ENCODE data around the gene HSDL2. TPM values are rescaled to one million over a fixed set of nuclear protein-coding genes. Genes with fewer than 3 reads are reported as not detected.
"Not testable (repeated sequence)": the region's sequence is repeated elsewhere in the genome, so short reads cannot be mapped to it uniquely, and the experiment has no call there.

HSDL2 gene
- total and polyA plus RNA-seq, 7 experiments from 2014 or later = 9.2 to 24.6 (median 15.5) TPM

GRCh38 chr9:112360047-112360804, 19.7 kb upstream of the HSDL2 start:
- POLR2A ChIA-PET = interaction anchor here (0.7 kb wide), 1 partner anchor 254 kb away, joined by 3 read pairs; no protein-coding TSS in a partner anchor
- Histone ChIP-seq H3K27ac (ENCODE audit: low read depth, low read length) (no peak overlapping the region), H3K27me3 (ENCODE audit: control insufficient read depth in 2 of 2, insufficient read depth in 2 of 2, low read length in 2 of 2) (no peaks in the 10 kb centered on the region), H3K36me3 (ENCODE audit: control insufficient read depth in 2 of 3, insufficient read depth in 3 of 3, low read length in 3 of 3) (no peaks in the 10 kb centered on the region), H3K4me1 (ENCODE audit: control insufficient read depth in 2 of 2, insufficient read depth in 2 of 2, low read length in 2 of 2) (peaks cover 0 to 4% of the 10 kb centered on the region in 2 donors), H3K9me3 (ENCODE audit: control insufficient read depth in 2 of 3, low read length in 3 of 3) (no peaks in the 10 kb centered on the region), H3K4me3 (ENCODE audit: low read length) (no peak overlapping the region)
- H3K36me3 Mint-ChIP-seq = peaks cover 0 to 1% (median 0%) of the 10 kb centered on the region in 5 donors
- H3K4me1 Mint-ChIP-seq = peaks cover 2 to 6% (median 5%) of the 10 kb centered on the region in 7 donors
- CTCF ChIA-PET = interaction anchor here (0.6 to 5.3 kb wide), 12 partner anchors 20 to 285 kb away, joined by 3 to 42 read pairs (median 6); partner anchors contain the start of gene HSDL2
- H3K9me3 Mint-ChIP-seq = peaks cover 2 to 6% (median 3%) of the 10 kb centered on the region in 11 donors
- intact Hi-C loops (cut with micrococcal nuclease) = loop anchor here in 1 of 2 donors (2.0 kb wide), 1 partner anchor 19 kb away; no protein-coding TSS in a partner anchor
- H3K27ac Mint-ChIP-seq = no peak overlapping the region
- H3K4me3 Mint-ChIP-seq = no peak overlapping the region
- no peak for DNase-seq
- peaks cover 0 to 22% (median 5%) of the 10 kb centered on the region in 5 donors for H3K27me3 Mint-ChIP-seq
- ATAC-seq = no peak

GRCh38 chr9:112361601-112362000, 18.3 kb upstream of the HSDL2 start:
- Histone ChIP-seq H3K36me3 (ENCODE audit: control insufficient read depth in 2 of 3, insufficient read depth in 3 of 3, low read length in 3 of 3) (no peaks in the 10 kb centered on the region), H3K27ac (ENCODE audit: low read depth, low read length) (no peak overlapping the region), H3K4me3 (ENCODE audit: low read length) (no peak overlapping the region), H3K4me1 (ENCODE audit: control insufficient read depth in 2 of 2, insufficient read depth in 2 of 2, low read length in 2 of 2) (peaks cover 0 to 4% of the 10 kb centered on the region in 2 donors), H3K9me3 (ENCODE audit: control insufficient read depth in 2 of 3, low read length in 3 of 3) (no peaks in the 10 kb centered on the region), H3K27me3 (ENCODE audit: control insufficient read depth in 2 of 2, insufficient read depth in 2 of 2, low read length in 2 of 2) (no peaks in the 10 kb centered on the region)
- H3K27ac Mint-ChIP-seq = no peak overlapping the region
- intact Hi-C loops (cut with micrococcal nuclease) = loop anchor here (1.0 to 2.0 kb wide), 9 partner anchors 17 to 762 kb away; partner anchors contain the start of genes PTBP3 (in 1 of the 2) and PTGR1 (in 1 of the 2)
- H3K9me3 Mint-ChIP-seq = peaks cover 6 to 20% (median 8%) of the 10 kb centered on the region in 11 donors
- ChIA-PET POLR2A (no interaction called here), CTCF (interaction anchor here (0.6 to 5.3 kb wide), 14 partner anchors 11 to 751 kb away, joined by 3 to 42 read pairs (median 4); partner anchors contain the start of gene HSDL2)
- H3K27me3 Mint-ChIP-seq = peaks cover 0 to 22% (median 9%) of the 10 kb centered on the region in 5 donors
- peak; percentile 60 for ATAC-seq
- H3K4me3 Mint-ChIP-seq = no peak overlapping the region
- peak in 7 of 9 donors; percentile 16 to 51 (median 40) for DNase-seq
- peaks cover 0 to 4% (median 0%) of the 10 kb centered on the region in 7 donors for H3K4me1 Mint-ChIP-seq
- peaks cover 0 to 4% (median 0%) of the 10 kb centered on the region in 5 donors for H3K36me3 Mint-ChIP-seq

- ChIA-PET POLR2A (no interaction called here), CTCF (interaction anchor here (1.0 kb wide), 1 partner anchor 14 kb away, joined by 4 read pairs; no protein-coding TSS in a partner anchor)
- H3K27ac ChIP-seq (ENCODE audit: low read depth, low read length) = no peak overlapping the region
- peaks cover 0 to 4% (median 0%) of the 10 kb centered on the region in 7 donors for H3K4me1 Mint-ChIP-seq
- H3K4me3 Mint-ChIP-seq = no peak overlapping the region
- H3K27me3 ChIP-seq (ENCODE audit: control insufficient read depth in 2 of 2, insufficient read depth in 2 of 2, low read length in 2 of 2) = no peaks in the 10 kb centered on the region
- no peaks in the 10 kb centered on the region for H3K36me3 ChIP-seq (ENCODE audit: control insufficient read depth in 2 of 3, insufficient read depth in 3 of 3, low read length in 3 of 3)
- intact Hi-C loops (cut with micrococcal nuclease) = no loop called here
- DNase-seq (no peak), ATAC-seq (no peak)
- no peak overlapping the region for H3K4me3 ChIP-seq (ENCODE audit: low read length)
- peaks cover 0 to 4% of the 10 kb centered on the region in 2 donors for H3K4me1 ChIP-seq (ENCODE audit: control insufficient read depth in 2 of 2, insufficient read depth in 2 of 2, low read length in 2 of 2)
- H3K27me3 Mint-ChIP-seq = peaks cover 0 to 22% (median 9%) of the 10 kb centered on the region in 5 donors
- peaks cover 7 to 47% (median 20%) of the 10 kb centered on the region in 11 donors for H3K9me3 Mint-ChIP-seq
- peaks cover 5 to 11% (median 9%) of the 10 kb centered on the region in 5 donors for H3K36me3 Mint-ChIP-seq
- no peak overlapping the region for H3K27ac Mint-ChIP-seq
- H3K9me3 ChIP-seq (ENCODE audit: control insufficient read depth in 2 of 3, low read length in 3 of 3) = peaks cover 0 to 16% (median 0%) of the 10 kb centered on the region in 3 experiments
Measured at GRCh38 chr9:112364761-112365160, 15.1 kb upstream of the HSDL2 start.

- peaks cover 7 to 52% (median 23%) of the 10 kb centered on the region in 11 donors for H3K9me3 Mint-ChIP-seq
- intact Hi-C loops (cut with micrococcal nuclease); H3K4me3 Mint-ChIP-seq; H3K27ac Mint-ChIP-seq; H3K4me3 ChIP-seq (ENCODE audit: low read length); H3K4me1 ChIP-seq (ENCODE audit: control insufficient read depth in 2 of 2, insufficient read depth in 2 of 2, low read length in 2 of 2); H3K4me1 Mint-ChIP-seq; ATAC-seq; H3K27ac ChIP-seq (ENCODE audit: low read depth, low read length); H3K36me3 ChIP-seq (ENCODE audit: control insufficient read depth in 2 of 3, insufficient read depth in 3 of 3, low read length in 3 of 3); DNase-seq; H3K27me3 ChIP-seq (ENCODE audit: control insufficient read depth in 2 of 2, insufficient read depth in 2 of 2, low read length in 2 of 2); CTCF ChIA-PET; POLR2A ChIA-PET: not testable (repeated sequence)
- peaks cover 0 to 22% (median 9%) of the 10 kb centered on the region in 5 donors for H3K27me3 Mint-ChIP-seq
- H3K36me3 Mint-ChIP-seq = peaks cover 5 to 13% (median 10%) of the 10 kb centered on the region in 5 donors
- peaks cover 0 to 17% (median 0%) of the 10 kb centered on the region in 3 experiments for H3K9me3 ChIP-seq (ENCODE audit: control insufficient read depth in 2 of 3, low read length in 3 of 3)
Measured at GRCh38 chr9:112365257-112365656, 14.7 kb upstream of the HSDL2 start.

- peaks cover 0 to 17% (median 0%) of the 10 kb centered on the region in 3 experiments for H3K9me3 ChIP-seq (ENCODE audit: control insufficient read depth in 2 of 3, low read length in 3 of 3)
- Mint-ChIP-seq H3K9me3 (peaks cover 9 to 61% (median 24%) of the 10 kb centered on the region in 11 donors), H3K4me1 (peaks cover 0 to 2% (median 0%) of the 10 kb centered on the region in 7 donors), H3K4me3 (no peak overlapping the region), H3K27me3 (peaks cover 0 to 22% (median 9%) of the 10 kb centered on the region in 5 donors), H3K27ac (no peak overlapping the region), H3K36me3 (peaks cover 10 to 19% (median 13%) of the 10 kb centered on the region in 5 donors)
- no peaks in the 10 kb centered on the region for H3K27me3 ChIP-seq (ENCODE audit: control insufficient read depth in 2 of 2, insufficient read depth in 2 of 2, low read length in 2 of 2)
- no peaks in the 10 kb centered on the region for H3K36me3 ChIP-seq (ENCODE audit: control insufficient read depth in 2 of 3, insufficient read depth in 3 of 3, low read length in 3 of 3)
- H3K27ac ChIP-seq (ENCODE audit: low read depth, low read length) = no peak overlapping the region
- ATAC-seq (no peak), DNase-seq (no peak)
- intact Hi-C loops (cut with micrococcal nuclease) = no loop called here
- H3K4me3 ChIP-seq (ENCODE audit: low read length) = no peak overlapping the region
- H3K4me1 ChIP-seq (ENCODE audit: control insufficient read depth in 2 of 2, insufficient read depth in 2 of 2, low read length in 2 of 2) = peaks cover 0 to 2% of the 10 kb centered on the region in 2 donors
- ChIA-PET CTCF (interaction anchor here (0.7 to 0.8 kb wide), 2 partner anchors 78 to 116 kb away, joined by 3 to 4 read pairs; no protein-coding TSS in a partner anchor), POLR2A (interaction anchor here (1.0 to 1.2 kb wide), 2 partner anchors 263 to 270 kb away, joined by 3 to 4 read pairs; no protein-coding TSS in a partner anchor)
Measured at GRCh38 chr9:112366591-112366990, 13.3 kb upstream of the HSDL2 start.

- Mint-ChIP-seq H3K9me3 (peaks cover 9 to 67% (median 26%) of the 10 kb centered on the region in 11 donors), H3K27ac (no peak overlapping the region), H3K27me3 (peaks cover 0 to 21% (median 8%) of the 10 kb centered on the region in 5 donors), H3K4me1 (no peaks in the 10 kb centered on the region), H3K36me3 (peaks cover 11 to 20% (median 13%) of the 10 kb centered on the region in 5 donors), H3K4me3 (no peak overlapping the region)
- CTCF ChIA-PET = interaction anchor here (0.7 to 0.8 kb wide), 2 partner anchors 77 to 115 kb away, joined by 3 to 4 read pairs; no protein-coding TSS in a partner anchor
- DNase-seq (no peak), ATAC-seq (no peak)
- intact Hi-C loops (cut with micrococcal nuclease) = no loop called here
- H3K36me3 ChIP-seq (ENCODE audit: control insufficient read depth in 2 of 3, insufficient read depth in 3 of 3, low read length in 3 of 3) = no peaks in the 10 kb centered on the region
- H3K9me3 ChIP-seq (ENCODE audit: control insufficient read depth in 2 of 3, low read length in 3 of 3) = peaks cover 0 to 17% (median 0%) of the 10 kb centered on the region in 3 experiments
- H3K4me1 ChIP-seq (ENCODE audit: control insufficient read depth in 2 of 2, insufficient read depth in 2 of 2, low read length in 2 of 2) = no peaks in the 10 kb centered on the region
- no peak overlapping the region for H3K4me3 ChIP-seq (ENCODE audit: low read length)
- POLR2A ChIA-PET = no interaction called here
- H3K27ac ChIP-seq (ENCODE audit: low read depth, low read length) = no peak overlapping the region
- H3K27me3 ChIP-seq (ENCODE audit: control insufficient read depth in 2 of 2, insufficient read depth in 2 of 2, low read length in 2 of 2) = no peaks in the 10 kb centered on the region
Measured at GRCh38 chr9:112367465-112367864, 12.4 kb upstream of the HSDL2 start.
